Right atrium auricular region (tissue), 2 donors: ENCODE measurements around the gene GALNT8. TPM values are rescaled to one million over a fixed set of nuclear protein-coding genes. Genes with fewer than 3 reads are reported as not detected.

Source experiments
- DNase-seq: peaks from one replicate; pipeline ENCODE4 v3.0.0-alpha.2; 2019; ENCODE audit warnings: low spot score
- H3K27ac ChIP-seq, 2 donors: fragments of 200-600 bp; sonication (generic); 1 replicate in 1 of 2; 2 replicates in 1 of 2; pipeline ENCODE4 v1.5.1; 2016 to 2019
- H3K27me3 ChIP-seq, 2 donors: fragments of 200-600 bp; sonication (generic); one replicate each; pipeline versions ENCODE4 v1.5.1 to v1.6.0; 2017 to 2019
- H3K36me3 ChIP-seq: fragments of 200-600 bp; sonication (generic); one replicate; pipeline ENCODE4 v1.5.1; 2016
- H3K4me1 ChIP-seq, 2 donors: fragments of 200-600 bp; sonication (generic); one replicate each; pipeline versions ENCODE4 v1.5.1 to v1.6.0; 2017 to 2019
- H3K4me3 ChIP-seq, 2 donors: fragments of 200-600 bp; sonication (generic); 1 replicate in 1 of 2; 2 replicates in 1 of 2; pipeline ENCODE4 v1.5.1; 2017 to 2019; ENCODE audit warnings: mild to moderate bottlenecking in 1 of 2, moderate library complexity in 1 of 2
- H3K9me3 ChIP-seq, 2 donors: fragments of 200-600 bp; sonication (generic); one replicate each; pipeline ENCODE4 v1.5.1; 2019
- total RNA-seq, 2 donors: library from RNA; depleted of rRNA; stranded (reverse); fragments of >200 nt; gene quantifications; one replicate each; pipeline ENCODE4 v1.1.0, GENCODE V29; 2016
- TF ChIP-seq, protein P1 (sequence below), 2 donors: fragments of 200-600 bp; sonication (generic); IDR thresholded peaks; one replicate each; pipeline ENCODE4 v1.5.1; 2019; ENCODE audit warnings: antibody characterized with exemption in 2 of 2

The GALNT8 gene
- total RNA-seq, 2 donors from 2014 or later = 2.0 to 3.8 TPM

DNA sequence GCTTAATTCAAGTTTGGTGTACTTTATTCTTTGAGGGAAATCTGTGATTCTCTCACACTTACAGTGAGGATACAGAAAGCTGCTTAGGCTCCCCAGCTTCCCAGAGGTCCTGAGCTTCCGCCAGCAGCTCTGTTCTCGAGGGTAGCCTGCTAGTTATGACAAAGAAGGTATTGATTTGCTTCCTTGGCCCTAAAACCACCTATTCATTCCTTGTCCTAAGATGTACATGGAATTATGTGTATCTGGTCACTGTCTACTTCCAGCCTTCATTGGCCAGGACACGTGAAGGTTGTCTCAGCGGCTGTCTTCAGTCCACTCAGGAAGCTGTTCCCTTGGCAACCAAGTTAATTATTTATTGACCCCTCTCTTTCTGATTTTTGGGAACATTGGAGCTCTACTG is 55.7 kb downstream of the GALNT8 start:
- Histone ChIP-seq H3K27ac (no peak overlapping the region), H3K36me3 (no peaks in the 10 kb centered on the region), H3K4me1 (peaks cover 0 to 19% of the 10 kb centered on the region in 2 donors), H3K27me3 (no peaks in the 10 kb centered on the region), H3K9me3 (no peaks in the 10 kb centered on the region), H3K4me3 (no peak overlapping the region)
- TF ChIP-seq, protein P1, sequence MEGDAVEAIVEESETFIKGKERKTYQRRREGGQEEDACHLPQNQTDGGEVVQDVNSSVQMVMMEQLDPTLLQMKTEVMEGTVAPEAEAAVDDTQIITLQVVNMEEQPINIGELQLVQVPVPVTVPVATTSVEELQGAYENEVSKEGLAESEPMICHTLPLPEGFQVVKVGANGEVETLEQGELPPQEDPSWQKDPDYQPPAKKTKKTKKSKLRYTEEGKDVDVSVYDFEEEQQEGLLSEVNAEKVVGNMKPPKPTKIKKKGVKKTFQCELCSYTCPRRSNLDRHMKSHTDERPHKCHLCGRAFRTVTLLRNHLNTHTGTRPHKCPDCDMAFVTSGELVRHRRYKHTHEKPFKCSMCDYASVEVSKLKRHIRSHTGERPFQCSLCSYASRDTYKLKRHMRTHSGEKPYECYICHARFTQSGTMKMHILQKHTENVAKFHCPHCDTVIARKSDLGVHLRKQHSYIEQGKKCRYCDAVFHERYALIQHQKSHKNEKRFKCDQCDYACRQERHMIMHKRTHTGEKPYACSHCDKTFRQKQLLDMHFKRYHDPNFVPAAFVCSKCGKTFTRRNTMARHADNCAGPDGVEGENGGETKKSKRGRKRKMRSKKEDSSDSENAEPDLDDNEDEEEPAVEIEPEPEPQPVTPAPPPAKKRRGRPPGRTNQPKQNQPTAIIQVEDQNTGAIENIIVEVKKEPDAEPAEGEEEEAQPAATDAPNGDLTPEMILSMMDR (IDR thresholded peaks at IDR 0.05) = no peak
- DNase-seq = peak; percentile 16

- H3K4me3 ChIP-seq = no peak overlapping the region
- H3K27me3 ChIP-seq = no peaks in the 10 kb centered on the region
- no peaks in the 10 kb centered on the region for H3K36me3 ChIP-seq
- H3K9me3 ChIP-seq = no peaks in the 10 kb centered on the region
- TF ChIP-seq, protein P1 (IDR thresholded peaks at IDR 0.05) = no peak
- H3K27ac ChIP-seq = no peak overlapping the region
- DNase-seq = peak; percentile 46
- H3K4me1 ChIP-seq = peaks cover 0 to 9% of the 10 kb centered on the region in 2 donors
These were observed 59.5 kb downstream of the GALNT8 start for GRCh38 chr12:4779749-4780148.

GRCh38 chr12:4780641-4781611 is 60.7 kb downstream of the GALNT8 start:
- Histone ChIP-seq H3K4me3 (no peak overlapping the region), H3K27me3 (no peaks in the 10 kb centered on the region), H3K9me3 (no peaks in the 10 kb centered on the region), H3K36me3 (no peaks in the 10 kb centered on the region), H3K27ac (no peak overlapping the region), H3K4me1 (peaks cover 0 to 9% of the 10 kb centered on the region in 2 donors)
- TF ChIP-seq, protein P1 (IDR thresholded peaks at IDR 0.05) = no peak
- peak; percentile 68 for DNase-seq

GRCh38 chr12:4784404-4785054 is 64.3 kb downstream of the GALNT8 start:
- H3K36me3 ChIP-seq = no peaks in the 10 kb centered on the region
- TF ChIP-seq, protein P1 (IDR thresholded peaks at IDR 0.05) = no peak
- peaks cover 0 to 9% of the 10 kb centered on the region in 2 donors for H3K4me1 ChIP-seq
- H3K27ac ChIP-seq = no peak overlapping the region
- no peak for DNase-seq
- no peaks in the 10 kb centered on the region for H3K9me3 ChIP-seq
- H3K27me3 ChIP-seq = no peaks in the 10 kb centered on the region
- no peak overlapping the region for H3K4me3 ChIP-seq

DNA sequence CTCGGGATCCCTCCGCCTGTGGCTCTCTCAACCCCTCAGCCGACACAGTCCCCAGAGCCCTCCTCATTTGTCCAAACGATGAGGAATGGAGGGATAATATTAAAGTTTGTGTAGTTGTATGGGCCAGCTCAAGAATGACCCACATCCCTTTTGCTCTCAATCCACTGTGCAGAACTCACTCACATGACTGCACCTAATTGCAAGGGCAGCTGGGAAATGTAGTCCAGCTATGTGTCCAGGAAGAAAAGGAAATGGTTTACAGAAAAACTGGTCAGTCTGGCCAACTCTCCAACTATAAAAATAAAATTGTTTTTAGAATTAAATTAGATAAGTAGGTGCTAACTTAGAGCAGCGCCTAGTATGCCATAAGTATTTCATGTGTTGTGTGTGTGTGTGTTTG is 66.6 kb downstream of the GALNT8 start:
- Histone ChIP-seq H3K27ac (no peak overlapping the region), H3K4me3 (no peak overlapping the region), H3K9me3 (peaks cover 0 to 9% of the 10 kb centered on the region in 2 donors), H3K4me1 (no peaks in the 10 kb centered on the region), H3K36me3 (no peaks in the 10 kb centered on the region), H3K27me3 (no peaks in the 10 kb centered on the region)
- no peak for DNase-seq
- TF ChIP-seq, protein P1 (IDR thresholded peaks at IDR 0.05) = no peak
